LNCaP clone FGC (cell line): ENCODE results near the gene LRRN4.

Source experiments
- DNase-seq: peaks from one replicate; pipeline ENCODE4 v3.0.0-alpha.2; 2011; ENCODE audit warnings: low read depth
- H3K4me3 ChIP-seq: 2 replicates; pipeline ENCODE4 v1.5.1; 2011; ENCODE audit warnings: mild to moderate bottlenecking, low read depth, low read length, control low read depth
- CTCF ChIP-seq: IDR thresholded peaks from 2 replicates; pipeline ENCODE4 v1.5.1; 2012; ENCODE audit warnings: mild to moderate bottlenecking; ENCODE audit not compliant: control insufficient read depth, insufficient read depth; ENCODE audit errors: extremely low read depth

LRRN4 gene

GRCh38 chr20:6007529-6008103, 46.2 kb downstream of the LRRN4 start:
- no peak for DNase-seq
- TF ChIP-seq CTCF: no peak
- peak overlapping the region; percentile 71 for H3K4me3 ChIP-seq

GRCh38 chr20:6007094-6007528, 46.7 kb downstream of the LRRN4 start:
- DNase-seq: no peak
- no peak for TF ChIP-seq CTCF
- H3K4me3 ChIP-seq: peak overlapping the region; percentile 71

GRCh38 chr20:6006603-6006949, 47.3 kb downstream of the LRRN4 start:
- no peak for DNase-seq
- peak overlapping the region; percentile 71 for H3K4me3 ChIP-seq
- TF ChIP-seq CTCF: no peak

- no peak overlapping the region for H3K4me3 ChIP-seq
- TF ChIP-seq CTCF: no peak
- DNase-seq: no peak
Measured at GRCh38 chr20:6000871-6001270, 53.0 kb downstream of the LRRN4 start.

GRCh38 chr20:5999783-6000182, 54.1 kb downstream of the LRRN4 start:
- no peak overlapping the region for H3K4me3 ChIP-seq
- DNase-seq: no peak
- no peak for TF ChIP-seq CTCF

- TF ChIP-seq CTCF: no peak
- H3K4me3 ChIP-seq: no peak overlapping the region
- no peak for DNase-seq
Measured at GRCh38 chr20:5996765-5997164, 57.1 kb downstream of the LRRN4 start.
